A549 (cell line): Measurements from ENCODE around the gene ARHGEF1. TPM values are rescaled to one million over a fixed set of nuclear protein-coding genes. Genes with fewer than 3 reads are reported as not detected.
A peak's percentile ranks its signal among the peaks of the same experiment; 100 is the strongest.

ENCODE experiments used
- ATAC-seq, 2 experiments: fragments of 200-7000 bp in 1 of 2; fragments of >200 bp in 1 of 2; cut with Nextera tagmentation in 1 of 2; cut with Tn5 transposase in 1 of 2; 3 replicates each; pipeline versions ENCODE4 v1.8.0 to v1.9.1; 2018 to 2020; ENCODE audit warnings: mild to moderate bottlenecking in 1 of 2, moderate library complexity in 1 of 2
- CTCF ChIA-PET: fragments of 300-600 bp; sonication (Branson Sonifier 250); formaldehyde crosslinking; extraction: SDS; loops from one replicate; lab custom pipeline; 2021; ENCODE audit warnings: antibody characterized with exemption, inconsistent platforms; lab: Yijun Ruan, JAX
- POLR2A ChIA-PET: fragments of 350-600 bp; formaldehyde crosslinking; extraction: SDS; loops from one replicate; lab custom pipeline; 2021; ENCODE audit warnings: antibody characterized with exemption, inconsistent platforms; lab: Yijun Ruan, JAX
- DNase-seq, 2 experiments: peaks; one replicate each; pipeline versions ENCODE4 v3.0.0 to v3.0.0-alpha.2; 2011 to 2016; ENCODE audit warnings: low read depth in 1 of 2, low spot score in 1 of 2
- FAIRE-seq: peaks from 2 replicates; lab custom pipeline; 2011; peaks lifted over from hg19 to GRCh38; lab: Jason Lieb, UNC
- H3K27ac ChIP-seq, 2 experiments: fragments of >200 bp; sonication (Bioruptor Twin); formaldehyde crosslinking; 3 replicates each; pipeline ENCODE4 v1.5.1; 2016 to 2017
- H3K4me1 ChIP-seq: fragments of >200 bp; sonication (Bioruptor Twin); formaldehyde crosslinking; 3 replicates; pipeline ENCODE4 v1.6.1; 2016
- H3K4me2 ChIP-seq: fragments of >200 bp; sonication (Bioruptor Twin); formaldehyde crosslinking; 3 replicates; pipeline ENCODE4 v1.6.1; 2016
- H3K4me3 ChIP-seq: fragments of >200 bp; sonication (Bioruptor Twin); formaldehyde crosslinking; 3 replicates; pipeline ENCODE4 v1.5.1; 2016
- H3K9me3 ChIP-seq: fragments of >200 bp; sonication (Bioruptor Twin); formaldehyde crosslinking; 3 replicates; pipeline ENCODE4 v1.6.1; 2016
- CHD2 ChIP-seq: fragments of 150-350 bp; IDR thresholded peaks from 2 replicates; pipeline ENCODE4 v1.6.1; 2014; ENCODE audit warnings: low read length; ENCODE audit not compliant: partially characterized antibody
- EP300 ChIP-seq, 2 experiments: fragments of >200 bp; sonication (Bioruptor Twin); formaldehyde crosslinking; IDR thresholded peaks; 2 replicates in 1 of 2; 3 replicates in 1 of 2; pipeline ENCODE4 v1.6.1; 2016 to 2017
- ESRRA ChIP-seq: fragments of 150-350 bp; IDR thresholded peaks from 2 replicates; pipeline ENCODE4 v1.6.1; 2014; ENCODE audit warnings: mild to moderate bottlenecking, low read length, borderline replicate concordance
- FOSL2 ChIP-seq, 2 experiments: fragments of 450-650 bp in 1 of 2; fragments of >200 bp in 1 of 2; sonication (Bioruptor Twin) in 1 of 2; formaldehyde crosslinking; IDR thresholded peaks; 2 replicates each; pipeline versions ENCODE4 v1.5.0 to v1.6.1; 2016 to 2020; ENCODE audit warnings: mild to moderate bottlenecking in 1 of 2, moderate library complexity in 1 of 2
- HES2 ChIP-seq: fragments of >200 bp; sonication (Bioruptor Twin); formaldehyde crosslinking; IDR thresholded peaks from 2 replicates; pipeline ENCODE4 v1.6.1; 2016
- HEYL ChIP-seq: fragments of 250-450 bp; sonication (Bioruptor Pico); IDR thresholded peaks from 2 replicates; pipeline ENCODE4 v1.8.0; 2021; ENCODE audit warnings: mild to moderate bottlenecking, moderate library complexity
- KDM5A ChIP-seq: fragments of 200-600 bp; sonication (generic); IDR thresholded peaks from 2 replicates; pipeline ENCODE4 v1.6.1; 2016; ENCODE audit warnings: antibody characterized with exemption, mild to moderate bottlenecking
- REST ChIP-seq: fragments of 200-600 bp; sonication (generic); IDR thresholded peaks from 2 replicates; pipeline ENCODE4 v1.6.1; 2016; ENCODE audit warnings: antibody characterized with exemption, mild to moderate bottlenecking, moderate library complexity
- RNF2 ChIP-seq: fragments of 200-600 bp; sonication (generic); IDR thresholded peaks from 2 replicates; pipeline ENCODE4 v1.6.1; 2016; ENCODE audit warnings: low read depth, mild to moderate bottlenecking, antibody characterized with exemption, moderate library complexity, borderline replicate concordance
- TP53 ChIP-seq: fragments of 250-450 bp; sonication (Bioruptor Pico); IDR thresholded peaks from 2 replicates; pipeline ENCODE4 v1.5.0; 2021; ENCODE audit warnings: mild to moderate bottlenecking, moderate library complexity
- ZFP36 ChIP-seq: fragments of 450-650 bp; IDR thresholded peaks from 2 replicates; pipeline ENCODE4 v1.6.1; 2014; ENCODE audit warnings: borderline replicate concordance; ENCODE audit not compliant: partially characterized antibody
- ZSCAN20 ChIP-seq: fragments of 250-450 bp; sonication (Bioruptor Pico); IDR thresholded peaks from 2 replicates; pipeline ENCODE4 v1.8.0; 2022; ENCODE audit warnings: mild to moderate bottlenecking, moderate library complexity
- WGBS: methylation state at CpG from one replicate; pipeline ENCODE4 v1.1.6; 2017; ENCODE audit errors: missing lambda C conversion rate; 5-methylcytosine and 5-hydroxymethylcytosine counted together
- polyA plus RNA-seq, 4 experiments: library from polyadenylated mRNA; depleted of rRNA in 3 of 4; stranded (reverse); fragments of >200 nt; fragmentation: RNase III in 1 of 4; extraction: RNeasy Plus Mini Kit Qiagen cat#74134 plus additional on column Dnase treatment in 1 of 4; gene quantifications; 2 replicates in 3 of 4; 3 replicates in 1 of 4; pipeline ENCODE4 v1.2.3, GENCODE V29; 2011 to 2017
- TF ChIP-seq, protein P1 (sequence below): fragments of >200 bp; sonication (Bioruptor Twin); formaldehyde crosslinking; IDR thresholded peaks from 3 replicates; pipeline ENCODE4 v1.5.1; 2016
- TF ChIP-seq, protein P2 (sequence below): IDR thresholded peaks from 2 replicates; pipeline ENCODE4 v1.6.1; 2012

The ARHGEF1 gene
- polyA plus RNA-seq, 2 of the 4 experiments (the other 2 are of a cell fraction) = 38.0 to 84.2 TPM

- H3K27ac ChIP-seq = no peak overlapping the region
- CTCF ChIA-PET = interaction anchor here (1.1 to 9.9 kb wide), 6 partner anchors 8 to 25 kb away, joined by 3 to 163 read pairs (median 7); no protein-coding TSS in a partner anchor
- no peak overlapping the region for H3K4me2 ChIP-seq
- 62% methylated on average over 27 of the region's 27 CpGs for WGBS
- H3K4me3 ChIP-seq = no peak overlapping the region
- POLR2A ChIA-PET = no interaction called here
- no peaks in the 10 kb centered on the region for H3K9me3 ChIP-seq
- TF ChIP-seq ESRRA = no peak
- TF ChIP-seq, all 56 proteins: peak for 0
- H3K4me1 ChIP-seq = peaks cover 13% of the 10 kb centered on the region; the same call in 1 of the 3 replicates
- ATAC-seq (no peak), DNase-seq (no peak), FAIRE-seq (no peak)
These were observed 43.2 kb downstream of the ARHGEF1 start for GRCh38 chr19:41926028-41926762.

GRCh38 chr19:41926763-41927496 lies 43.9 kb downstream of the ARHGEF1 start:
- Histone ChIP-seq H3K4me3 (no peak overlapping the region), H3K9me3 (no peaks in the 10 kb centered on the region), H3K4me2 (no peak overlapping the region; the same call in 2 of the 3 replicates), H3K4me1 (peaks cover 13% of the 10 kb centered on the region; the same call in 1 of the 3 replicates), H3K27ac (no peak overlapping the region)
- ATAC-seq (no peak), FAIRE-seq (peak; percentile 54), DNase-seq (no peak)
- ChIA-PET CTCF (interaction anchor here (1.1 to 9.9 kb wide), 5 partner anchors 18 to 53 kb away, joined by 3 to 163 read pairs (median 7); partner anchors contain the start of genes CD79A and RABAC1), POLR2A (no interaction called here)
- TF ChIP-seq ZFP36 (peak; percentile 55), REST (no peak)
- 88% methylated on average over 16 of the region's 16 CpGs for WGBS

GRCh38 chr19:41927497-41928192 lies 44.7 kb downstream of the ARHGEF1 start:
- FAIRE-seq (no peak), ATAC-seq (peak in 1 of 2 experiments; percentile 17; a peak in 2 of 6 replicates), DNase-seq (no peak)
- POLR2A ChIA-PET = interaction anchor here (0.6 to 1.0 kb wide), 2 partner anchors 55 to 68 kb away, joined by 3 to 5 read pairs; partner anchors contain the start of gene RPS19
- no peaks in the 10 kb centered on the region for H3K9me3 ChIP-seq
- CTCF ChIA-PET = interaction anchor here (0.9 to 9.9 kb wide), 9 partner anchors 8 to 92 kb away, joined by 3 to 163 read pairs (median 4); partner anchors contain the start of genes CD79A and RABAC1
- peak overlapping the region; percentile 29 to 77; a peak in 4 of 6 replicates for H3K27ac ChIP-seq
- peak overlapping the region; percentile 59 for H3K4me3 ChIP-seq
- peaks cover 13% of the 10 kb centered on the region; the same call in 1 of the 3 replicates for H3K4me1 ChIP-seq
- 34% methylated on average over 19 of the region's 43 CpGs for WGBS
- peak overlapping the region; percentile 99 for H3K4me2 ChIP-seq
- TF ChIP-seq FOSL2 (IDR thresholded peaks at IDR 0.05) (no peak), FOSL2 (CRISPR knock-in tag; IDR thresholded peaks at IDR 0.05) (no peak), REST (no peak), HEYL (no peak), CHD2 (no peak), HES2 (no peak), TP53 (no peak), ZSCAN20 (CRISPR knock-in tag) (no peak), RNF2 (no peak), KDM5A (no peak), EP300 (IDR thresholded peaks at IDR 0.05) (no peak)
- TF ChIP-seq, protein P1, sequence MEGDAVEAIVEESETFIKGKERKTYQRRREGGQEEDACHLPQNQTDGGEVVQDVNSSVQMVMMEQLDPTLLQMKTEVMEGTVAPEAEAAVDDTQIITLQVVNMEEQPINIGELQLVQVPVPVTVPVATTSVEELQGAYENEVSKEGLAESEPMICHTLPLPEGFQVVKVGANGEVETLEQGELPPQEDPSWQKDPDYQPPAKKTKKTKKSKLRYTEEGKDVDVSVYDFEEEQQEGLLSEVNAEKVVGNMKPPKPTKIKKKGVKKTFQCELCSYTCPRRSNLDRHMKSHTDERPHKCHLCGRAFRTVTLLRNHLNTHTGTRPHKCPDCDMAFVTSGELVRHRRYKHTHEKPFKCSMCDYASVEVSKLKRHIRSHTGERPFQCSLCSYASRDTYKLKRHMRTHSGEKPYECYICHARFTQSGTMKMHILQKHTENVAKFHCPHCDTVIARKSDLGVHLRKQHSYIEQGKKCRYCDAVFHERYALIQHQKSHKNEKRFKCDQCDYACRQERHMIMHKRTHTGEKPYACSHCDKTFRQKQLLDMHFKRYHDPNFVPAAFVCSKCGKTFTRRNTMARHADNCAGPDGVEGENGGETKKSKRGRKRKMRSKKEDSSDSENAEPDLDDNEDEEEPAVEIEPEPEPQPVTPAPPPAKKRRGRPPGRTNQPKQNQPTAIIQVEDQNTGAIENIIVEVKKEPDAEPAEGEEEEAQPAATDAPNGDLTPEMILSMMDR = no peak
- TF ChIP-seq, protein P2, sequence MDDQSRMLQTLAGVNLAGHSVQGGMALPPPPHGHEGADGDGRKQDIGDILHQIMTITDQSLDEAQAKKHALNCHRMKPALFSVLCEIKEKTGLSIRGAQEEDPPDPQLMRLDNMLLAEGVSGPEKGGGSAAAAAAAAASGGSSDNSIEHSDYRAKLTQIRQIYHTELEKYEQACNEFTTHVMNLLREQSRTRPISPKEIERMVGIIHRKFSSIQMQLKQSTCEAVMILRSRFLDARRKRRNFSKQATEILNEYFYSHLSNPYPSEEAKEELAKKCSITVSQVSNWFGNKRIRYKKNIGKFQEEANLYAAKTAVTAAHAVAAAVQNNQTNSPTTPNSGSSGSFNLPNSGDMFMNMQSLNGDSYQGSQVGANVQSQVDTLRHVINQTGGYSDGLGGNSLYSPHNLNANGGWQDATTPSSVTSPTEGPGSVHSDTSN = no peak
